Vagina (tissue), 2 donors: ENCODE data around the gene HMGCS2.

Experiments
- CTCF ChIP-seq, 3 experiments: fragments of 450-650 bp in 2 of 3; fragments of 200-600 bp in 1 of 3; sonication (generic) in 1 of 3; IDR thresholded peaks; one replicate each; pipeline ENCODE4 v1.5.1; 2017 to 2019; ENCODE audit warnings: antibody characterized with exemption in 3 of 3, mild to moderate bottlenecking in 2 of 3, moderate library complexity in 2 of 3
- POLR2AphosphoS5 ChIP-seq, 2 donors: sonication (generic); formaldehyde crosslinking; IDR thresholded peaks; one replicate each; pipeline ENCODE4 v1.9.0; 2017; ENCODE audit warnings: antibody characterized with exemption in 2 of 2, mild to moderate bottlenecking in 2 of 2, low read depth in 1 of 2; ENCODE audit not compliant: insufficient read depth in 1 of 2

GRCh38 chr1:119783354-119784185, 14.9 kb upstream of the HMGCS2 start:
- TF ChIP-seq CTCF (IDR thresholded peaks at IDR 0.05) (no peak), POLR2AphosphoS5 (IDR thresholded peaks at IDR 0.05; ENCODE audit: insufficient read depth in 1 of 2, low read depth in 1 of 2) (no peak)
